HG03439 (cell line): ENCODE measurements around the gene SIRT4.
"Not testable (repeated sequence)": the region's sequence is repeated elsewhere in the genome, so short reads cannot be mapped to it uniquely, and the experiment has no call there.

ENCODE experiments used
- ATAC-seq: cut with Tn5 transposase; IDR thresholded peaks from one replicate; pipeline ENCODE4 v1.9.1; 2021; ENCODE audit warnings: mild to moderate bottlenecking, moderate library complexity; ENCODE audit not compliant: unreplicated experiment

The SIRT4 gene, protein sequence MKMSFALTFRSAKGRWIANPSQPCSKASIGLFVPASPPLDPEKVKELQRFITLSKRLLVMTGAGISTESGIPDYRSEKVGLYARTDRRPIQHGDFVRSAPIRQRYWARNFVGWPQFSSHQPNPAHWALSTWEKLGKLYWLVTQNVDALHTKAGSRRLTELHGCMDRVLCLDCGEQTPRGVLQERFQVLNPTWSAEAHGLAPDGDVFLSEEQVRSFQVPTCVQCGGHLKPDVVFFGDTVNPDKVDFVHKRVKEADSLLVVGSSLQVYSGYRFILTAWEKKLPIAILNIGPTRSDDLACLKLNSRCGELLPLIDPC

DNA sequence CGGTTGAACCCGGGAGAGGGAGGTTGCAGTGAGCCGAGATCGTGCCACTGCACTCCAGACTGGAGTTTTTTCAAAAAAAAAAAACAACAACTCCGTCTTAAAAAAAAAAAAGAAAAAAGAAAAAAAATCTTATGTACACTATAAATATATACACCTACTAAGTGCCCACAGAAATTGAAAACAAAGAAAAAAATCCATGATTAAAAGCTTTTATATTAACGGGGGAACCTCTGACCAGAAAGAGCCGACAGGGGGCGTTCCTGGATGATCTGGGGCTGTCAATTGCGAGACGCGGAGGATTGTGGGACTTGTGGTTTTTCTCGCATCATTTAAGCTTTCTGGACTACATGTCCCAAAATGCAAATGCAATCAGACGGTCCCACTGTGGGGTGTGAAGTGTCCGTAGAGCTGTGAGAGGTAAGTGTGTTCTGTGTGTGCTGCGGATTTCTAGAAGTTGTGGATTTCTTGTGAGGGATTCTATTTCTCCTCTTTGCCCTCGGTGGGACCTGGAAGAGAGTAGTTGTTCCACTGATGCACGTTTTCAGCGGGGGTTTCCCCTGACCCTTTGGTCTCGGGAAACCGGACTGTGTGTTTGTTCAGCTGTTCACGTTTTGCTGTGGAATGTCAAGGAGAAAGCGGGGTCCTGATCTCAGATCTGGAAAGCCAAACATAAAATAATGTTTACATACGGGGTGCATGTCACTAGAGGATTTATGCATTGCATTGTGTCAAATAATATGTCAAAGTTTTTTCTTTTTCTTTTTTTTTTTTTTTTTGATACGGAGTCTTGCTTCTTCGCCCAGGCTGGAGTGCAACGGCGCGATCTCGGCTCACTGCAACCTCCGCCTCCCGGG, at the start of gene SIRT4:
Gene SIRT4 (plus strand): TSS at position 360 of the 854 bp plus-strand sequence. CDS start 1,241 bp downstream, outside the sequence.
- peak; percentile 92 for ATAC-seq

DNA sequence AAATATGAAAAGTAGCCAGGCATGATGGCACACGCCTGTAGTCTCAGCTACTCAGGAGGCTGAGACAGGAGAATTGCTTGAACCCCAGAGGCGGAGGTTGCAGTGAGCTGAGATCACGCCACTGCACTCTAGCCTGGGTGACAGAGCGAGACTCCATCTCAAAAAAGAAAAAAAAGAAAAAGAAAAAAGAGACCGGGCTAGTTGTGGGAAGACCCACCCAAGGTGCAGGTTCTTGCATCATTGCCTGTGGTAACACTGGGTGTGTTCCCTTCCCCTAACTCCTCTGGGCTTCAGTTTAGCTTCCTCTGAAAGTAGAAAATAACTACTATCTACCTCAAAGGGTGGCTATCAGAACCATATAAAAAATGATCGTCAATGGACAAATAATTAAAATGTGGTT, 48.8 kb upstream of the SIRT4 start:
- not testable (repeated sequence) for ATAC-seq

DNA sequence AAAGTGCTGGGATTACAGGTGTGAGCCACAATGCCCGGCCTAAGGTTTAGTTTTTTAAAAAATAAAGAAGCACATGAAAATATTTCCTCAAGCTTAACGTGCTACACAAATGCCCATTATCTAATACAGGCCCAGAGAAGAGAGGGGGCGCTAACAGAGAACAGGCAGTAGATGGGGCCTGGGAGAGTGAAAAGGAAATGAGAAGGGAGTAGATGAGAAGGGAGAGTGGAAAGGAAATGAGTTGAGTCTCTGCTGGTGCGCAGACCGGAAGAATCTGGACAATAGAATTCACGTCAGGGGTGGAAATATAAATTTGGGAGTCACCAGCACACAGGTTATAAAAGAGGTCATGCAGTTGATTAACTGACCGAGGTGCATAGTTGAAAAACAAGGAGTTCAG, 47.3 kb upstream of the SIRT4 start:
- ATAC-seq, result no peak

DNA sequence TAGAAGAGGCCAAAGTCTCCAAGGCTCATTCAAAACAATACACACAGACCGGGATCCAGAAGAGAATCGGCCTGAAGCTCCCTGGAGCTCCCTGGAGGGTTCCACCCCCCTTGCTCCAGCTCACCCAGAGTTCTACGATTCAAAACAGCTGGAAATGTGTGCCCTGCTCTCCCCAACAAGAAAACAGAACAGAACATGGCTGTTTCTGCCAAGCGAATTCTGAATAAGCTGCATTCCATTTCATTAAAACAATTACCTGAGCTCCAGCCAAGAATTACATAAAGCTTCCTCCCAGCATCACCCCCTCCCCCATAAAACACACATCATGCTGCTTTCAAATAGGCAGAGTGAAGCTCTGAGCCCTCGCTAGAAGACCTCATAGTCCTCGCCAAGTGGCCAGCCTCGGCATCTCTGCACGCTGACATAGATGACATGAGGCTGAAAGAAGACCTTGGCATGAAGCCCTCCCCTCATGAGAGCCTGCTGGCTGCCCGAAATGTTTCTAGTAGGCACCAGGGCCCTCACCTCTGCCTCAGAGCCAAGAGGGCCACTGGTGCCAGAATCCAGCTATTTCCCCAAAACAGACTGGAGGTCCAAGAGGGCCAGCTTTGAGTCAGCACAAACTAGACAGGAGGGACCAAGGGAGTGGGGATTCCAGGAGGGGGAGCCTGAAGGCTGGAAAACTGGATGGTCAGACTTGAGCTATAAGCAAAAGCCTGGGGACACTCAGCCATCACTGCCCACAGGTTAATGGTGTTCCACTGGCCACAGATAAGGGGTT, 44.9 kb upstream of the SIRT4 start:
- ATAC-seq, result no peak

DNA sequence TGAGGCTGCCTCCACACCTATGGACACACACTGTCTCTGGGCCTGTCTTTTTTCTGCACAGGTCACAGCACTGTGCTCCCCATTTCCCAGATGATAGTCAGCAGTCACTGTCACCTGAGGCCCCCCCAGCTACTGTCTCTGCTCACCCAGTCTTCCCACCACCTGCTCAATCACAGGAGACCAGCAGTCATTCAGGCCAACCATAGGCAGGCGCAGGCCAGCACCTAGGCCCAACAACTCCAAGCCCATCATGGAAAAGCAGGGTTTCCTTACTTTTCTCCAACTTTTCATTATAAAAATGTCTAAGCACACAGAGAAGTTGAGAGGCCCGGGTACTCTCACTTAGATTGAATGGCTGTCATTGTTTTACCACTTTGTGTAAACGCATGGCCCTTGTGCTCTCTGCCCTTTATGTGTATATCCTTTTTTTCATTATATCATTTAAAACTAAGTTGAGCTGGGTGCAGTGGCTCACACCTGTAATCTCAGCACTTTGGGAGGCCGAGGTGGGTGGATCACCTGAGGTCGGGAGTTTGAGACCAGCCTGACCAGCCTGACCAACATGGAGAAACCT, 43.7 kb upstream of the SIRT4 start:
- ATAC-seq, result no peak

DNA sequence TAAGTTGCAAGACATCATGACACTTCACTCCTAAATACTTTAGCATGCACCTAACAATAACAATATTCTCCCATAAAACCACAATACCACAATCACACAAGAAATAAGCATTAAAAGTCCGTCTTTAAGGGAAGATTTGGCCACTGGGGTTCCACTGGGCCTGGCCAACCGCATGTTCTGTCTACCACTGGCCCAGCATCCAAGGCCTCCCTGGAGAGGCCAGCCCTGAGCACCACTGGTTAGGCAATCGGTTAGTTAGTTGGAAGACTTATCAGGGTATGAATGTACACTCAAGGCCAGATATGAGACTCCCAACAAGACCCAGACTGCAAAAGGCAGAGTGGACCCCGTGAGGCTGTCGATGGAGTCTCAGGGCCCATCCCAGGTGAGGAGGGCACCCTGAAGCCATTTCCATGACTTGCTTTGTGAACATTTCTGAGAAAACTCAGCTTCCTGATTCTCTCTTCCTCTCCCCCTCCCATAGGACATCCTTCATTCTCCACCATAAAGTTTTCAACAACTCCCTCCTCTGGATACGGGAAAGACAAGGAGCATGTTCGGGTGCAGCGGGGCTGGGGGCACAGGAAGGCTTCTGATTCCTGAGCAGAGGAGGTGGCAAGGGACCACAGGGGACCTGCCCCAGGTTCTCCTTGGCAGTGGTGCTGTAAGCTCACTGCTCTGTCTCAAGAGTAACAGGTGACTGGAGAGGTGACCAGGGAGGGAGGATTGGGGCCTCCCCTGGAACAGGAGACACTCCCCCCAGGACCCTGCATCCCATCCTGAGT, 42.5 kb upstream of the SIRT4 start:
- ATAC-seq, result no peak

DNA sequence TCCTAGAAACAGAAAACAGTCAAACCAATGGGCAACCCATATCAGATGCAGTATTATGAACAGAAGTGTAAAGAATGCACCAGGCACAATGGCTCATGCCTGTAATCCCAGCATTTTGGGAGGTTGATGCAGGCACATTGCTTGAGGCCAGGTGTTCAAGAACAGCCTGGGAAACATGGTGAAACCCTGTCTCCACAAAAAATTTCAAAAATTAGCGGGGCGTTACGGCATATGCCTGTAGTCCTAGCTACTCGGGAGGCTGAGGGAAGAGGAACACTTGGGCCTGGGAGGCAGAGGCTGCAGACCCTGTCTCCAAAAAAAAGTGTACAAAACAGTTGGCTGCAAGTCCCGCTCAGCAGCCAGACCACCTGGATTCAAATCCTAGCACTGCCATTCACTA, 41.5 kb upstream of the SIRT4 start:
- no peak for ATAC-seq

DNA sequence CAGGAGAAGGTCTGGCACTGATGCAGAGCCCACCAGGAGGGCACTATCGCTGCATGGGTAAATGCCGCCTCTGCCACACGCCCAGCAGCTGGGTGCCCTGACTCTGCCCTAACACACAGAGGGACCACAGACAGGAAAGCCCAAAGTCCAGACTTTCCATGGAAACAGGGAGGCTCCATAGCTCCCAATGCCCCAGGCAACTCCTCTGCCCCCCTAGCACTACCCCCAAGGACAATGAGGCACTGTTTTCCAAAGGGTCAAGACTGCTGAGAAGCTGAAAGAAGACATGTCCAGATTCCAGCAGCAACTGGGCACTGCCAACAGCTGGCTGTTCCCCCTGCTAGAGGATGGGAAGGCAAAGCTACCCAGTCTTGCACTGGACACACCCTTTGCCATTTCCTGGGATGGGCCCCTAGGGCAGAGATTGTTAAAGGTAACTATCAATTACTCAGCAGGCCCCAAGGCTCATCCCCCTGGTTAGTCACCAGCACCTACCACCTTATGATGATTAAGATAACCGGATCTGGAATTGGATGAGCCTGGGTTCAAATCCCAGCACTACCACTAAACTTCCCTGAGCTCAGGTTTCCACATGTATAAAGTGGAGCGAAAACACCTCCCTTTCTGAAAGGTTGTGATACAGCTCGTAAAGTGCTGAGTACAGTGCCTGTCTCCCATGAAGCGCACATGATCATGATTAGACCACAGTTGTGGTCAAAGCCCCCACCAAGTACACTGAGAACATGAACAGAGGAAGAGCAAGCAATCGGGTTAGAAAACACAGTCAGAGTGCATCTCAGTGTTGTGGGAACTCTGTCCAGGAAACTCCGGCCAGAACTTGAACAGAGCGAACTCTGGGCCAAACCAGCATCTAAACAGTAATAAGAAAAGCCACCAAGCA, 39.9 kb upstream of the SIRT4 start:
- no peak for ATAC-seq

DNA sequence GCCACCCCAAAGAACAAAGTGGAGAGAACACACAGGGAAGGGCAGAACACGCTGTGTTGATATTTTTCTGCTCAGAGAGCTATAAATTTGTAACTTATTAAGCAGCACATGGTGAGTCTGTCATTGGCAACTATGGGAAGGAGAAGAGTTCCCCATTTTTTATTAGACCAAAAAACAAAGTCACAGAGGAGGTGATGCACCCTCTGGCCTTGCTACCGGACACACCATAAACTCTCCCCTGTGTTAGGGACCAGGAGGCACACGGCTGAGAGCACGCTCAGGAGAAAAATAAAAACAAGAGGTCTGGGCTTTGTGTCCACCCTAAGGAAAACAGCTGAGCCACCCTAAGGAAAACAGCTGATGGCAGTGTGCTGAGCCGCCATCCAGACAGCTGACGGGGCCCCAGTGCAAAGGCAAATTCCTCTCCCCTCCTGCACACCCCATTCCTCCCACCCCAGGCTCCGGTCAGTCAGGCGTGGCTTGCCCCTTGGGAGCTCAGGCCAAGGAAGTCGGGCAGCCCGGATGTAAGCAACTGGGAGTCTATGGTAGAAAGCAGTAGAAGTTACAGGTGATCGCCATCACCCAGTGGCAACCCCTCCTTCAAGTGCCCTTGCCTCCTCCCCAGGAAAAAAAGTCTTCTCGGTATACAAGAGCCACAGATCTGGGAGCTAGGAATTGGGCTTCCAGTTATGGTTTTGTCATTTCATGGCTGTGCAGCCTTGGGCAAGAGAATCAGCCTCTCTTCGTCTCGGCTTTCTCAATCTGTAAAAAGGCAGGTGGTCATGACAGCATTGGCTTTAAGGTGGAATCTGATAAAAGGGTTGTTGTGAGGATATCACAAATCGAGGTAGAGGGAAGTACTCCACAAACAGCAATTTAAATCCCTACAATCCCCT, 39.0 kb upstream of the SIRT4 start:
- ATAC-seq, result no peak

DNA sequence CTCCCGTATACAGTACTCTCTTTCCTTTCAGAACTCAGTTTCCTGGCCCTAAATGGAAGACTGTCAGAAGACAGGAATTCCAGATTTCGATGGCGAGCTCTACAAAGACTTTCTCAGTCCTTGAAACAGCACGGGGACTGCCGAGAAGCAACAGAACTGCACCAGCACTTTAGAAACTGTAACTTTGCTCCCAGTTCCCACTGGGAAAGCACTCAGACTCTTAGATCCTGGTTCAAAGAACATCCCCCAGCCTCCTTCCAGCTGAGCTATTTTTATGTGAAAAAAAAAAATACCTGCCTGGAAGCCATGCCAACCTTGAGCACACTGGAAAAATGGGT, 38.4 kb upstream of the SIRT4 start:
- no peak for ATAC-seq

DNA sequence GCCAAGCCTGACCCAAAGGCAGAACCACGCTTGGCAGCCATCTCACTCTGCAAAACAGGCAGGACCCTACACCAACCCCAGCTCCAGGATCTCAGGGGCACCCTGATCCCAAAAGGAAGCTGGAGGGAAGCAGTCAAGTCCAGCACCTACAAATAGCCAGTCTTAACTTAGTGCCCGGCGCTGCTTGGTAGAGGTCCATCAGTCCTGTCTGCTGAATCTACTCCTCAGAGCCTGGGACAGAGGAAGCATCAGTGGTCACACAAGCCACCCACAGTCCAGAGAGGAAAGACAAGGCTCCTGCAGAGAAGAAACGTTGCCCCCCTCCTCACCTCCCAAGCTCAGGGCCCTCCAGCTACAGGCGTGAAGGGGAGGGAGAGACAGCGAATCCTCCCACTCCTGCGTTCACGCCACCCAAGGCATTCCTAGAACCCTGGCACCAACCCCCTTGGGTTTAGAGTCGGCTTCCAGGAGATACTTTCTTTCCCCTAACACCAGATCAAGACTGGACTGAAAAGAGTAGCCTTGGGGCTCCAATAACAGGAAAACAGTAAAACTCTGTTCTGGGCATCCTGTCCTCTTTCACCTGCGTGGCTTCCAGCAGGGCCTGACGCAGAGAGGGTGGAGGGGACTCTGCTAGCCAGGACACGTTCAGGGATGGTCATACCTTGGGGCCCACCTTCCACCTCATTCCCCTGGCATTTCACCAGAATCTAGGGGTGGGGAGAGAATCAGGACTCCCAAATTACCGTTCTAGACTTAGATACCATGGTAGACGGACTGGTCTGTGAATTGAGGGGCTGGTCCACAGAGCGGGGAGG, 37.8 kb upstream of the SIRT4 start:
- ATAC-seq, result no peak

DNA sequence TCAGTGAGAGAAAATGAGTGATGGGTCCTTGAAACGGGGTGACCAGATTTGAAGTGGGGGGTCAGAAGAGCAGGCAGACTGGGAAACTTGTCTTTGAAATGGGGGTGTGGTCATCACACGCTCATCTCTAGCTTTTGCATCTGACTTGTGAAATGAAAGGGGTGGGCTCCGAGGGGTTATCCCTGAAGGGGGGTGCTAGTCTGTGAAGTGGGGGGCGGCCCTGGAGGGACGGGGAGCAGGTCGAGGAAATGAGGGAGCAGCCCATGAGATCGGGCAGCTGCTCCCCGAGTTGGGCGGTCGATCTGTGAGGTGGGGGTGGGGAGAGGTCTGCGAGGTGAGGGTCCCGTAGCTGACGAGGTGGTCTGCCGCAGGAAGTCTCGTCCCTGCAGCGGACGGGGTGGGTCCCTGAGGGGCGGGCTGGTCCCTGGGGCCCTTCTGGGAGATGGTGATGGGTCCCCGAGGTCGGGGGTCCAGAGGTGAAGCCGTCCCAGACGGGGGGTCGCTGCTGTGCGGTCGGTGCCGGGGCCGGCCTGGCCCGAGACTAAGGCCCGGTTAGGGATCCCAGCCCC, 37.1 kb upstream of the SIRT4 start:
- ATAC-seq, result no peak

DNA sequence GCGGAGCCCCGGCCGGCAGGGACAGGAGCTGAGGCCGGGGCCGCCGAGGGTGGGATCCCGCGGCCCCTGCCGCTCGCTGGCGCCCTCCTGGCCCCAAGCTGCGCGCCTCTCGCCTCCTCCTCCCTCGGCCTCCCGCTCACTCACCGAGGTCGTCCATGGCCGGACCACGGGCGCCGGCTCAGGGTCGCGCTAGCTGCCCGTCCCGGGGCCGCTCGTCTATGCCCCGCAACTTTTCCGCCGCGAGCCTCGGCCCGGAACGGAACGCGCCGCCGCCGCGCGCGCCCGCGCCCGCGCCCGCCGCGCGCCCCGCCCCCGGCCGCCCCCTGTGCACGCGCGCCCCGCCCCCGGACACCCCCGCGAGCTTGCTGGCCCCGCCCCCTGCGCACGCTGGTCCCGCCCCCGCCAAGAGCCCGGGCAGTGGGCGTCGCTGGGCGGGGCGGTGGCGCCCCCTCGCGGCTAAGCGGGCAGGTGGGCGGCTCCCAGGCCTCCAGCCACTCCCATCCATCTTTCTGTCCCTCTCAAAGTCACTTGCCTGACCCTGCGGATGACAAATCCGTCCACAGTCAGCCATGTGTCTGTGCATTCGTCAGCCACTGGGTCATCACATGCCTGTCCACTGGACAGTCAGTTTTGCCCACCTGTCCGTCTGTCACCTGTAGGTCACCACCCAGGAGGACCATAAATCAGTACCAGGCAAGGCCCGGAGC, 36.5 kb upstream of the SIRT4 start, which contains the start of gene PXN:
Gene PXN (minus strand): TSS at position 258 of the 707 bp plus-strand sequence. CDS start 101 bp downstream, at position 157.
- peak; percentile 73 for ATAC-seq

DNA sequence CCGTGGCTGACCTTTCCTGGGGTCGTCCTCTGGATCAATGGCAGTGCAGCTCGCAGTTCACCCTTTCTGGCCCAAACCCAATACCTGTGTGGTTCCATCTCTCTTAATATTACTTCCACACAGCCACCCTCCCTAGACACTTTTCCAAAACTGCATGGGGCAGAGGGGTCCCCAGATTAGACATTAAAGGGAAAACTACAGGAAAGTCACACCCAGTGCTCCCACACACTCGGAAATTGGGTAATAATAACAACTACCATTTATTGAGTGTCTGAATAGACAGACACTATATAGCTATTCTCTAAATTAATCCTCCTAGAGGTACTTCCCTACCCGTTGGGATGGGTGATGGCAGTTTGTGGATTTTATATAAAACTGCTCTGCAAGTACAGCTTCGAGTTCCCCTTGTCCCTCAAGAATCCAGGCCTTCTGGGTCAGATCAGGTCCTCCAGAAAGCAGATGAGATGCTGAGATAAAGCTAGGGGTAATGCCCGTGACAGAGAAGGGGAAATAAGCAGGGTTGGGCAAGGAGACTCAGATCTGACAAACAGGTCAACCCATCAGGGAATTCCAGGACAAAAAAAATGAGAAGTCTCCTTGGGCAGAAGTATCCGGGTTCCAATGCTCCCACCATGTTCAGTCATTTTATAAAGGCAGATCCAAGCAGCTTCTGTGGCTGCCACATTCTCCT, 35.8 kb upstream of the SIRT4 start:
- ATAC-seq, result peak; percentile 7

DNA sequence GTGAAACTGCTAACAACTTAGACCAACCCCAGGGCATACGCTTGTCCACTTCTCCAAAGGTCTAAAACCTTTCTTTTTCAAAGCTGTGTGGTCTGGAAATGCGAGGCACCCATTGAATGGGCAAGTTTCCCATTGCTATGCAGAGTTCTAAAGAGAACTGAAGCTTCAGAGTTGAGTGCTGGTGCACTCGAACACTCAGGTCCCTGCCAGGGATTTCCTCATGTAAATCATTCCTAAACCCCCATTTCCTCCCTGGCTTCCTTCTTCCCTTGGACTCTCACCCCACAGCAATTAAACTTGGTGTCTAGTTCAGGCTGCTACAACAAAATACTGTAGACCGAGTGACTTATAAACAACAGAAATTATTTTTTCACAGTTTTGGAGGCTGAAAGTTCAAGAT, 34.4 kb upstream of the SIRT4 start:
- ATAC-seq, result no peak

DNA sequence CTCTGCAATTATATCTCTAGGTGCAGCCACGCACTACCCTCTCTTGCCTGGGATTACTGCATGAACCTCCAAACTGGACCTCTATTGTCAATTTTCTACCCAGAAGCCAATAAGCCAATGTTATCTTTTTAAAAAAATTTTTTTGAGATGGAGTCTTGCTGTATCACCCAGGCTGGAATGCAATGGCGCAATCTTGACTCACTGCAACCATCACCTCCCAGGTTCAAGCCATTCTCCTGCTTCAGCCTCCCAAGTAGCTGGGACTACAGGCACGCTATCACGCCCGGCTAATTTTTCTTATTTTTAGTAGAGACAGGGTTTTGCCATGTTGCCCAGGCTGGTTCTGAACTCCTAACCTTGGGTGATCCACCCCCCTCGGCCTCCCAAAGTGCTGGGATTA, 25.4 kb upstream of the SIRT4 start:
- no peak for ATAC-seq
